GM12873 (cell line): ENCODE data around the gene IL1RL2.

ENCODE experiments used
- CTCF ChIP-seq: IDR thresholded peaks from 2 replicates; pipeline ENCODE4 v1.5.1; 2012; ENCODE audit warnings: low read depth, mild to moderate bottlenecking, moderate library complexity, low read length, control low read depth; ENCODE audit not compliant: insufficient read depth; ENCODE audit errors: missing control alignments

Gene IL1RL2

GRCh38 chr2:102179061-102179460 is 7.8 kb upstream of the IL1RL2 start:
- no peak for TF ChIP-seq CTCF

- TF ChIP-seq CTCF = no peak
These were observed 6.8 kb upstream of the IL1RL2 start for GRCh38 chr2:102179788-102180686.

GRCh38 chr2:102180687-102180999 is 6.2 kb upstream of the IL1RL2 start:
- TF ChIP-seq CTCF = no peak

GRCh38 chr2:102181376-102181775 is 5.4 kb upstream of the IL1RL2 start:
- no peak for TF ChIP-seq CTCF

GRCh38 chr2:102181919-102182635 is 4.7 kb upstream of the IL1RL2 start:
- TF ChIP-seq CTCF = no peak

- no peak for TF ChIP-seq CTCF
These were observed 2.8 kb upstream of the IL1RL2 start for GRCh38 chr2:102184018-102184417.

GRCh38 chr2:102184568-102184967 is 2.3 kb upstream of the IL1RL2 start:
- TF ChIP-seq CTCF = no peak
